CD14-positive monocyte (primary cell): ENCODE data around the gene RMI2. TPM values are rescaled to one million over a fixed set of nuclear protein-coding genes. Genes with fewer than 3 reads are reported as not detected.

ENCODE experiments used
- DNase-seq, 3 donors: peaks; one replicate each; pipeline ENCODE4 v3.0.0-alpha.2; 2011 to 2022
- H2AFZ ChIP-seq: 2 replicates; pipeline ENCODE4 v1.6.0; 2012; ENCODE audit warnings: mild to moderate bottlenecking, low read depth, low read length, inconsistent platforms; ENCODE audit not compliant: insufficient read depth, poor library complexity, severe bottlenecking
- H3K27ac ChIP-seq, 2 donors: 1 replicate in 1 of 2; 2 replicates in 1 of 2; pipeline ENCODE4 v1.5.1; 2012 to 2013; ENCODE audit warnings: low read length in 2 of 2, control low read depth in 1 of 2, inconsistent platforms in 1 of 2, low read depth in 1 of 2, mild to moderate bottlenecking in 1 of 2
- H3K27me3 ChIP-seq, 2 donors: one replicate each; pipeline versions ENCODE4 v1.6.0 to v1.6.1; 2011 to 2013; ENCODE audit warnings: low read length in 2 of 2; ENCODE audit not compliant: control insufficient read depth in 2 of 2, insufficient read depth in 2 of 2
- H3K36me3 ChIP-seq, 2 donors: replicated peaks in 1 of 2; 1 replicate in 1 of 2; 2 replicates in 1 of 2; pipeline versions ENCODE4 v1.5.1 to v1.6.1; 2012 to 2013; ENCODE audit warnings: low read length in 2 of 2, control low read depth in 1 of 2, inconsistent platforms in 1 of 2, mild to moderate bottlenecking in 1 of 2; ENCODE audit not compliant: insufficient read depth in 2 of 2, control insufficient read depth in 1 of 2
- H3K4me1 ChIP-seq, 2 donors: 1 replicate in 1 of 2; 2 replicates in 1 of 2; pipeline versions ENCODE4 v1.5.1 to v1.6.1; 2012 to 2013; ENCODE audit warnings: low read length in 2 of 2, control low read depth in 1 of 2, inconsistent platforms in 1 of 2, mild to moderate bottlenecking in 1 of 2, moderate library complexity in 1 of 2; ENCODE audit not compliant: insufficient read depth in 2 of 2, control insufficient read depth in 1 of 2
- H3K4me2 ChIP-seq: replicated peaks from 2 replicates; pipeline ENCODE3; 2012; ENCODE audit warnings: low read length, moderate library complexity, mild to moderate bottlenecking; ENCODE audit not compliant: poor library complexity, severe bottlenecking; ENCODE audit errors: extremely low read depth
- H3K4me3 ChIP-seq, 3 experiments: fragments of 200-600 bp in 1 of 3; sonication (generic) in 1 of 3; replicated peaks in 1 of 3; 1 replicate in 2 of 3; 2 replicates in 1 of 3; pipeline ENCODE4 v1.5.1; 2011 to 2013; ENCODE audit warnings: low read length in 3 of 3, mild to moderate bottlenecking in 3 of 3, control low read depth in 2 of 3, low read depth in 2 of 3, inconsistent platforms in 1 of 3, moderate library complexity in 1 of 3
- H3K79me2 ChIP-seq: 2 replicates; pipeline ENCODE4 v1.6.0; 2012; ENCODE audit warnings: mild to moderate bottlenecking, control low read depth, inconsistent platforms, low read length, moderate library complexity; ENCODE audit not compliant: insufficient read depth
- H3K9ac ChIP-seq: 2 replicates; pipeline ENCODE4 v1.6.0; 2017; ENCODE audit warnings: low read length, mild to moderate bottlenecking; ENCODE audit not compliant: insufficient read depth, poor library complexity, severe bottlenecking
- H3K9me3 ChIP-seq, 2 donors: replicated peaks in 1 of 2; 1 replicate in 1 of 2; 2 replicates in 1 of 2; pipeline versions ENCODE4 v1.5.1 to v1.6.1; 2012 to 2013; ENCODE audit warnings: low read length in 2 of 2, control low read depth in 1 of 2; ENCODE audit not compliant: control insufficient read depth in 1 of 2, insufficient read depth in 1 of 2
- H4K20me1 ChIP-seq: 2 replicates; pipeline ENCODE4 v1.6.0; 2012; ENCODE audit warnings: mild to moderate bottlenecking, low read length, control low read depth, moderate library complexity; ENCODE audit not compliant: insufficient read depth
- H3K27ac Mint-ChIP-seq, 7 donors: one replicate each; pipeline ENCODE4 v1.8.0; 2020; ENCODE audit warnings: mild to moderate bottlenecking in 7 of 7, mixed read lengths in 7 of 7, moderate library complexity in 6 of 7, inconsistent platforms in 2 of 7
- H3K27me3 Mint-ChIP-seq, 3 donors: one replicate each; pipeline ENCODE4 v1.8.0; 2021 to 2022; ENCODE audit warnings: low read depth in 3 of 3, mild to moderate bottlenecking in 3 of 3, mixed read lengths in 3 of 3, moderate library complexity in 3 of 3, inconsistent platforms in 1 of 3
- H3K36me3 Mint-ChIP-seq, 2 donors: one replicate each; pipeline ENCODE4 v1.8.0; 2020; ENCODE audit warnings: mixed read lengths in 2 of 2, inconsistent platforms in 1 of 2, mild to moderate bottlenecking in 1 of 2
- H3K4me1 Mint-ChIP-seq: one replicate; pipeline ENCODE4 v1.8.0; 2020; ENCODE audit warnings: mild to moderate bottlenecking, mixed read lengths
- H3K4me3 Mint-ChIP-seq, 2 donors: one replicate each; pipeline ENCODE4 v1.8.0; 2020; ENCODE audit warnings: mild to moderate bottlenecking in 2 of 2, mixed read lengths in 2 of 2, moderate library complexity in 1 of 2
- H3K9me3 Mint-ChIP-seq, 7 donors: one replicate each; pipeline ENCODE4 v1.8.0; 2020 to 2022; ENCODE audit warnings: mixed read lengths in 7 of 7, mild to moderate bottlenecking in 6 of 7, moderate library complexity in 6 of 7, inconsistent platforms in 2 of 7
- WGBS: methylation state at CpG from one replicate; pipeline ENCODE4 v1.1.5; 2013; ENCODE audit warnings: missing lambda C conversion rate; ENCODE audit not compliant: insufficient coverage; 5-methylcytosine and 5-hydroxymethylcytosine counted together
- intact Hi-C, 2 donors: fragments of 100-400 bp; cut with micrococcal nuclease; formaldehyde crosslinking; loops; one replicate each; pipeline versions ENCODE4 v1.15.0 to v1.15.1; 2023
- polyA plus RNA-seq, 3 donors: library from polyadenylated mRNA; depleted of rRNA in 1 of 3; unstranded in 2 of 3; stranded (reverse) in 1 of 3; fragments of 300-500 nt in 2 of 3; fragments of >200 nt in 1 of 3; fragmentation: Illumina TruSeq in 2 of 3; gene quantifications; 1 replicate in 2 of 3; 2 replicates in 1 of 3; pipeline ENCODE4 v1.2.3, GENCODE V29; 2012 to 2021
- TF ChIP-seq, protein P1 (sequence below): fragments of 200-600 bp; IDR thresholded peaks from one replicate; pipeline ENCODE4 v1.8.0; 2022; ENCODE audit warnings: antibody characterized with exemption, mild to moderate bottlenecking

RMI2 gene
- polyA plus RNA-seq, 3 donors: 0.17 to 0.24 (median 0.23) TPM

DNA sequence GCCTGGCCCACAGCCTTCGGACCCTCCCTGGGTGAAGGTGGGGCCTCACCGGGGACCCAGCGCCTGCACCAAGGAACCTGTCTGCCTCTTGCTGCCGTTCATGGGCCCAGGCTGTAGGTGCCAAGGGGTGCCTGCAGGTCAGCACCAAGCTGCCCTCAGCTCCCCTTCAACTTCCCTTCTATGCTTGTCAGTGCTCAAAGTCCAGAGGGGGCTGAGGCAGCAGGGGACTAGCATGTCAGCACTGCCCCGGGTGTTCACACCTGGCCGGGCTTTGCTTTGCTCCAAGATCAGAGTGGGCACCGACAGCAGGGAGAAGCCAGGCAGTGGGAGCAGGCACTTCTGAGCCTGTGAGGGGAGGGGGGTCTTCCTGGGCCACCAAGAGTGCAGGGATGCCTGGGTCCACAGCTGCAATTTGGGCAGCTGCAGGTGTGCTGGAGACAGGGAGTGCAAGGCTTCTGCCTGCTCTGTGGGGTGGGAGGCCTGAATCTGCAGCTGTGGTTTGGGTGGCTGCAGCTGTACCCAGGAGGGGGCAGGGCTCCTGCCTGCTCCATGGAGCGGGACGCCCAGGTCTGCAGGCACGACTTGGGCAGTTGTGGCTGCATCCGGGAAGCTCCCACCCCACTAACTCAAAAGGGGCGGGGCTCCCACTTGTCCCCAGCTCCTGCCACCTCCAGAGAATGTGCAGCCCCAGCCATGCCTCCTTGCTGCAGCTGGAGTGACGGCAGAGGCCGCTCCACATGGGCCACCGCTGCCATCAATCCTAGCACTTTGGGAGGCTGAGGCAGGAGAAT lies 36.6 kb upstream of the RMI2 start:
- H3K4me1 Mint-ChIP-seq: peaks cover 79% of the 10 kb centered on the region

DNA sequence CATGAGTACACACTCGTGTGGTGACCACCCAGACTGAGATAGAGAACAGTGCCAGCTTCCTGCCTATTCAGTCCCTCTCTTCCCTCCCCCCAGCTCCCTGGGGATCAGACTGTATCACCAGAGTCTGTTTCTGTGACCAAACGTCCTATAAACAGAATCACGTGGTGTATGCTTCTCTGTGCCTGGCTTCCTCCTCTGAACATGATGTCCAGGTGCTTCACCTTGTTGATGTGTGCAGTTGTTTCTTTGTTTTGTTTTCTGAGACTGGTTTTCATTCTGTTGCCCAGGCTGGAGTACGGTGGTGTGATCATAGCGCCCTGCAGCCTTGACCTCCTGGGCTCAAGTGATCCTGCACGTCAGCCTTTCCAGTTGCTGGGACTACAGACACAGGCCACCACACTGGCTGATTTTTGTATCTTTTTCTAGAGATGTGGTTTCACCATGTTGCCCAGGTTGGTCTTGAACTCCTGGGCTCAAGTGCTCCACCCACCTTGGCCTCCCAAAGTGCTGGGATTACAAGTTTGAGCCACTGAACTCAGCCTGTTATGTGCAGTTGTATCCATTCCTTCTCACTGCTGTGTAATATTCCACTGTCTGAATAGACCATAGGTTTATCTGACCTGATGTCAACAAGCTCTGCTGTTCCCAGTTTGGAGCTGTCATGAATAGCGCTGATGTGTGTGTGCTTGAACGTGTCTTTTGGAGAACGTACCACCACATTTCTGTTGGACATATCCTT lies 35.2 kb upstream of the RMI2 start:
- TF ChIP-seq, protein P1, sequence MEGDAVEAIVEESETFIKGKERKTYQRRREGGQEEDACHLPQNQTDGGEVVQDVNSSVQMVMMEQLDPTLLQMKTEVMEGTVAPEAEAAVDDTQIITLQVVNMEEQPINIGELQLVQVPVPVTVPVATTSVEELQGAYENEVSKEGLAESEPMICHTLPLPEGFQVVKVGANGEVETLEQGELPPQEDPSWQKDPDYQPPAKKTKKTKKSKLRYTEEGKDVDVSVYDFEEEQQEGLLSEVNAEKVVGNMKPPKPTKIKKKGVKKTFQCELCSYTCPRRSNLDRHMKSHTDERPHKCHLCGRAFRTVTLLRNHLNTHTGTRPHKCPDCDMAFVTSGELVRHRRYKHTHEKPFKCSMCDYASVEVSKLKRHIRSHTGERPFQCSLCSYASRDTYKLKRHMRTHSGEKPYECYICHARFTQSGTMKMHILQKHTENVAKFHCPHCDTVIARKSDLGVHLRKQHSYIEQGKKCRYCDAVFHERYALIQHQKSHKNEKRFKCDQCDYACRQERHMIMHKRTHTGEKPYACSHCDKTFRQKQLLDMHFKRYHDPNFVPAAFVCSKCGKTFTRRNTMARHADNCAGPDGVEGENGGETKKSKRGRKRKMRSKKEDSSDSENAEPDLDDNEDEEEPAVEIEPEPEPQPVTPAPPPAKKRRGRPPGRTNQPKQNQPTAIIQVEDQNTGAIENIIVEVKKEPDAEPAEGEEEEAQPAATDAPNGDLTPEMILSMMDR: no peak
- H3K27me3 ChIP-seq: peaks cover 0 to 5% of the 10 kb centered on the region in 2 donors
- peak overlapping the region in 1 of 3 experiments; percentile 41 for H3K4me3 ChIP-seq
- Mint-ChIP-seq H3K27ac (peak overlapping the region; percentile 37 to 92 (median 66)), H3K4me3 (peak overlapping the region in 1 of 2 donors; percentile 63), H3K36me3 (peaks cover 0 to 7% of the 10 kb centered on the region in 2 donors), H3K9me3 (peaks cover 0 to 2% (median 0%) of the 10 kb centered on the region in 7 donors), H3K27me3 (peaks cover 15 to 25% (median 16%) of the 10 kb centered on the region in 3 donors), H3K4me1 (peaks cover 78% of the 10 kb centered on the region)
- H3K9ac ChIP-seq: no peak overlapping the region
- H2AFZ ChIP-seq: no peak overlapping the region
- peaks cover 76 to 81% of the 10 kb centered on the region in 2 donors for H3K4me1 ChIP-seq
- H3K9me3 ChIP-seq: no peaks in the 10 kb centered on the region
- no peaks in the 10 kb centered on the region for H4K20me1 ChIP-seq
- H3K79me2 ChIP-seq: no peaks in the 10 kb centered on the region
- WGBS: 94% methylated on average over 6 of the region's 9 CpGs
- peak overlapping the region in 1 of 2 donors; percentile 72 for H3K27ac ChIP-seq
- H3K36me3 ChIP-seq: no peaks in the 10 kb centered on the region
- DNase-seq: no peak
- no peak overlapping the region for H3K4me2 ChIP-seq
- intact Hi-C loops: loop anchor here (5.0 kb wide), 3 partner anchors 37 to 52 kb away; partner anchors contain the start of gene RMI2 (in 1 of the 2)

More for the DNA sequence above, 36.6 kb upstream of the RMI2 start:
- Histone ChIP-seq H3K36me3 (no peaks in the 10 kb centered on the region), H3K9ac (no peak overlapping the region), H3K4me1 (peaks cover 80 to 85% of the 10 kb centered on the region in 2 donors), H3K9me3 (no peaks in the 10 kb centered on the region), H3K27ac (no peak overlapping the region), H3K27me3 (no peaks in the 10 kb centered on the region), H3K4me3 (no peak overlapping the region), H3K4me2 (no peak overlapping the region), H2AFZ (peak overlapping the region; percentile 8), H4K20me1 (no peaks in the 10 kb centered on the region), H3K79me2 (no peaks in the 10 kb centered on the region)
- Mint-ChIP-seq H3K27me3 (peaks cover 4 to 16% (median 12%) of the 10 kb centered on the region in 3 donors), H3K36me3 (peaks cover 0 to 4% of the 10 kb centered on the region in 2 donors), H3K4me3 (peak overlapping the region in 1 of 2 donors; percentile 42), H3K9me3 (peaks cover 0 to 2% (median 0%) of the 10 kb centered on the region in 7 donors), H3K27ac (peak overlapping the region in 2 of 7 donors; percentile 68 to 76)
- WGBS: 52% methylated on average over 13 of the region's 15 CpGs
- intact Hi-C loops: no loop called here
- TF ChIP-seq, protein P1: no peak
- no peak for DNase-seq
